Duodenal mucosa (tissue), 2 donors: ENCODE data around the gene OTP.
"Not testable (repeated sequence)": the region's sequence is repeated elsewhere in the genome, so short reads cannot be mapped to it uniquely, and the experiment has no call there.

ENCODE experiments used
- H3K27ac ChIP-seq: one replicate; pipeline ENCODE4 v1.7.0; 2013; ENCODE audit warnings: low read depth, low read length
- H3K27me3 ChIP-seq, 2 donors: one replicate each; pipeline ENCODE4 v1.7.0; 2013; ENCODE audit warnings: low read length in 2 of 2, control low read depth in 1 of 2; ENCODE audit not compliant: insufficient read depth in 2 of 2, control insufficient read depth in 1 of 2
- H3K36me3 ChIP-seq, 2 donors: one replicate each; pipeline ENCODE4 v1.7.0; 2013; ENCODE audit warnings: low read length in 2 of 2, control low read depth in 1 of 2; ENCODE audit not compliant: insufficient read depth in 2 of 2, control insufficient read depth in 1 of 2
- H3K4me1 ChIP-seq, 2 donors: one replicate each; pipeline ENCODE4 v1.7.0; 2013; ENCODE audit warnings: low read length in 2 of 2, control low read depth in 1 of 2; ENCODE audit not compliant: insufficient read depth in 2 of 2, control insufficient read depth in 1 of 2
- H3K4me3 ChIP-seq, 2 donors: one replicate each; pipeline ENCODE4 v1.7.0; 2013; ENCODE audit warnings: low read length in 2 of 2, low read depth in 1 of 2
- H3K9ac ChIP-seq, 2 donors: one replicate each; pipeline ENCODE4 v1.7.0; 2013; ENCODE audit warnings: low read length in 2 of 2, low read depth in 1 of 2
- H3K9me3 ChIP-seq, 2 donors: one replicate each; pipeline ENCODE4 v1.7.0; 2013; ENCODE audit warnings: low read length in 2 of 2, control low read depth in 1 of 2; ENCODE audit not compliant: control insufficient read depth in 1 of 2

OTP gene

GRCh38 chr5:77606279-77606678 is 32.2 kb downstream of the OTP start:
- H3K36me3 ChIP-seq: no peaks in the 10 kb centered on the region
- no peak overlapping the region for H3K9ac ChIP-seq
- no peaks in the 10 kb centered on the region for H3K9me3 ChIP-seq
- H3K27me3 ChIP-seq: peaks cover 0 to 4% of the 10 kb centered on the region in 2 donors
- no peak overlapping the region for H3K27ac ChIP-seq
- H3K4me3 ChIP-seq: no peak overlapping the region
- no peaks in the 10 kb centered on the region for H3K4me1 ChIP-seq

GRCh38 chr5:77599679-77600078 is 38.8 kb downstream of the OTP start:
- Histone ChIP-seq H3K4me1 (no peaks in the 10 kb centered on the region), H3K27ac (no peak overlapping the region), H3K4me3 (no peak overlapping the region), H3K36me3 (no peaks in the 10 kb centered on the region), H3K27me3 (no peaks in the 10 kb centered on the region), H3K9me3 (no peaks in the 10 kb centered on the region), H3K9ac (no peak overlapping the region)

- Histone ChIP-seq H3K4me1 (no peaks in the 10 kb centered on the region), H3K27me3 (no peaks in the 10 kb centered on the region), H3K9ac (no peak overlapping the region), H3K4me3 (no peak overlapping the region), H3K36me3 (no peaks in the 10 kb centered on the region), H3K27ac (no peak overlapping the region), H3K9me3 (peaks cover 0 to 5% of the 10 kb centered on the region in 2 donors)
These were observed 48.2 kb downstream of the OTP start for GRCh38 chr5:77590347-77590746.

GRCh38 chr5:77588175-77588574 is 50.3 kb downstream of the OTP start:
- no peak overlapping the region for H3K4me3 ChIP-seq
- no peak overlapping the region for H3K9ac ChIP-seq
- no peaks in the 10 kb centered on the region for H3K36me3 ChIP-seq
- H3K4me1 ChIP-seq: no peaks in the 10 kb centered on the region
- no peaks in the 10 kb centered on the region for H3K27me3 ChIP-seq
- H3K27ac ChIP-seq: no peak overlapping the region
- H3K9me3 ChIP-seq: peaks cover 0 to 5% of the 10 kb centered on the region in 2 donors

GRCh38 chr5:77586101-77586500 is 52.4 kb downstream of the OTP start:
- H3K4me3 ChIP-seq: no peak overlapping the region
- no peaks in the 10 kb centered on the region for H3K27me3 ChIP-seq
- H3K9ac ChIP-seq: no peak overlapping the region
- H3K36me3 ChIP-seq: no peaks in the 10 kb centered on the region
- no peaks in the 10 kb centered on the region for H3K9me3 ChIP-seq
- H3K4me1 ChIP-seq: no peaks in the 10 kb centered on the region
- H3K27ac ChIP-seq: no peak overlapping the region

- not testable (repeated sequence) for H3K9me3 ChIP-seq, H3K4me1 ChIP-seq, H3K27ac ChIP-seq, H3K9ac ChIP-seq, H3K4me3 ChIP-seq, H3K36me3 ChIP-seq, H3K27me3 ChIP-seq
These were observed 56.4 kb downstream of the OTP start for GRCh38 chr5:77582143-77582542.
